Common myeloid progenitor, CD34-positive (primary cell): Measurements from ENCODE around the gene TMBIM6.
A peak's percentile ranks its signal among the peaks of the same experiment; 100 is the strongest.
"Not testable (repeated sequence)": the region's sequence is repeated elsewhere in the genome, so short reads cannot be mapped to it uniquely, and the experiment has no call there.

Experiments used
- CTCF ChIA-PET: fragments of 350-600 bp; sonication (Branson Sonifier 250); formaldehyde crosslinking; loops from one replicate; lab custom pipeline; 2021; ENCODE audit warnings: antibody characterized with exemption; lab: Charles Lee
- POLR2A ChIA-PET: fragments of 350-600 bp; sonication (Branson Sonifier 250); formaldehyde crosslinking; loops from one replicate; lab custom pipeline; 2021; ENCODE audit warnings: antibody characterized with exemption; lab: Charles Lee
- DNase-seq, 3 donors: peaks; one replicate each; pipeline versions ENCODE4 v3.0.0 to v3.0.0-alpha.2; 2013
- H3K27ac ChIP-seq, 2 experiments: 1 replicate in 1 of 2; 2 replicates in 1 of 2; pipeline ENCODE4 v1.7.0; 2013; ENCODE audit warnings: inconsistent platforms in 2 of 2, low read length in 2 of 2, mild to moderate bottlenecking in 2 of 2, low read depth in 1 of 2, moderate library complexity in 1 of 2; ENCODE audit not compliant: severe bottlenecking in 2 of 2, insufficient read depth in 1 of 2, poor library complexity in 1 of 2
- H3K27me3 ChIP-seq, 5 experiments: replicated peaks in 2 of 5; 1 replicate in 3 of 5; 2 replicates in 2 of 5; pipeline versions ENCODE4 v1.6.1 to v1.7.0; 2013; ENCODE audit warnings: low read length in 4 of 5, mild to moderate bottlenecking in 2 of 5, moderate library complexity in 2 of 5, inconsistent platforms in 1 of 5; ENCODE audit not compliant: insufficient read depth in 5 of 5, control insufficient read depth in 4 of 5
- H3K36me3 ChIP-seq, 4 experiments: 1 replicate in 2 of 4; 2 replicates in 2 of 4; pipeline versions ENCODE4 v1.6.1 to v1.7.0; 2013; ENCODE audit warnings: low read length in 3 of 4, control low read depth in 1 of 4, mild to moderate bottlenecking in 1 of 4; ENCODE audit not compliant: control insufficient read depth in 4 of 4, insufficient read depth in 4 of 4
- H3K4me1 ChIP-seq, 4 experiments: 1 replicate in 3 of 4; 2 replicates in 1 of 4; pipeline versions ENCODE4 v1.6.1 to v1.7.1; 2013; ENCODE audit warnings: low read length in 3 of 4, mild to moderate bottlenecking in 3 of 4, control low read depth in 1 of 4, inconsistent platforms in 1 of 4, moderate library complexity in 1 of 4; ENCODE audit not compliant: control insufficient read depth in 4 of 4, insufficient read depth in 4 of 4; ENCODE audit errors: control extremely low read depth in 1 of 4
- H3K4me3 ChIP-seq, 7 experiments: 1 replicate in 4 of 7; 2 replicates in 3 of 7; pipeline versions ENCODE4 v1.5.1 to v1.7.0; 2013; ENCODE audit warnings: mild to moderate bottlenecking in 7 of 7, low read length in 6 of 7, moderate library complexity in 6 of 7, inconsistent platforms in 2 of 7, low read depth in 2 of 7, control low read depth in 1 of 7; ENCODE audit not compliant: insufficient read depth in 4 of 7, control insufficient read depth in 1 of 7; ENCODE audit errors: extremely low read depth in 1 of 7
- H3K9me3 ChIP-seq, 5 experiments: 1 replicate in 4 of 5; 2 replicates in 1 of 5; pipeline versions ENCODE4 v1.6.1 to v1.7.1; 2013; ENCODE audit warnings: low read length in 4 of 5, mild to moderate bottlenecking in 2 of 5, inconsistent platforms in 1 of 5, low read depth in 1 of 5, moderate library complexity in 1 of 5; ENCODE audit not compliant: control insufficient read depth in 4 of 5, insufficient read depth in 2 of 5; ENCODE audit errors: control extremely low read depth in 1 of 5
- WGBS: methylation state at CpG from one replicate; pipeline ENCODE4 v1.1.5; 2013; ENCODE audit not compliant: insufficient coverage; 5-methylcytosine and 5-hydroxymethylcytosine counted together

TMBIM6 gene

DNA sequence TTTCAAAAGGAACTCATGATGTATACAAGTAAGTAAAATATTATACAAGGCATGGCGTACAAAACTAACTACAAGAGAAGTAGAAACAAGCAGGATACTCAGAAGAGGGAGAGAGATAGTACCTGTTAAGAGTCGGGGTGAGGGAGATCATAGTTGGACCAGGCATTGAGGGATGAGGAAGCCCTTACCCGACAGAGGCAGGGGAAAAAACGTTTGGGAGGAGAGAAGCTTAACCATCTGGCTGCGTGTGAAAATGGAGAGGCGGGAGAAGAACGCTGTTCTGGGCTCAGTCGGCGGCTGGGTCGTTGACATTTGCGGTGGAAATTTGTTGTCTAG lies 33.6 kb upstream of the TMBIM6 start:
- H3K27me3 ChIP-seq = peaks cover 0 to 2% (median 0%) of the 10 kb centered on the region in 5 experiments
- CTCF ChIA-PET = interaction anchor here (1.0 to 27.1 kb wide), 11 partner anchors 9 to 133 kb away, joined by 3 to 929 read pairs (median 5); partner anchors contain the start of gene TMBIM6
- H3K9me3 ChIP-seq = no peaks in the 10 kb centered on the region
- no peaks in the 10 kb centered on the region for H3K36me3 ChIP-seq
- DNase-seq = no peak
- H3K4me3 ChIP-seq = peak overlapping the region in 3 of 7 experiments; percentile 67 to 83 (median 80)
- WGBS = 37% methylated on average over 5 of the region's 11 CpGs
- peaks cover 9 to 43% (median 31%) of the 10 kb centered on the region in 4 experiments for H3K4me1 ChIP-seq
- POLR2A ChIA-PET = interaction anchor here (1.3 to 1.4 kb wide), 3 partner anchors 9 to 63 kb away, joined by 4 to 5 read pairs (median 4); no protein-coding TSS in a partner anchor
- H3K27ac ChIP-seq = no peak overlapping the region

GRCh38 chr12:49708851-49709250 lies 32.5 kb upstream of the TMBIM6 start:
- Histone ChIP-seq H3K4me1 (peaks cover 2 to 32% (median 20%) of the 10 kb centered on the region in 4 experiments), H3K27me3 (peaks cover 0 to 2% (median 0%) of the 10 kb centered on the region in 5 experiments), H3K36me3 (no peaks in the 10 kb centered on the region), H3K9me3 (no peaks in the 10 kb centered on the region), H3K27ac (no peak overlapping the region), H3K4me3 (no peak overlapping the region)
- CTCF ChIA-PET = interaction anchor here (0.8 to 27.1 kb wide), 11 partner anchors 12 to 132 kb away, joined by 3 to 929 read pairs (median 4); partner anchors contain the start of gene TMBIM6
- DNase-seq = no peak
- POLR2A ChIA-PET = no interaction called here
- 100% methylated on average over 2 of the region's 3 CpGs for WGBS

DNA sequence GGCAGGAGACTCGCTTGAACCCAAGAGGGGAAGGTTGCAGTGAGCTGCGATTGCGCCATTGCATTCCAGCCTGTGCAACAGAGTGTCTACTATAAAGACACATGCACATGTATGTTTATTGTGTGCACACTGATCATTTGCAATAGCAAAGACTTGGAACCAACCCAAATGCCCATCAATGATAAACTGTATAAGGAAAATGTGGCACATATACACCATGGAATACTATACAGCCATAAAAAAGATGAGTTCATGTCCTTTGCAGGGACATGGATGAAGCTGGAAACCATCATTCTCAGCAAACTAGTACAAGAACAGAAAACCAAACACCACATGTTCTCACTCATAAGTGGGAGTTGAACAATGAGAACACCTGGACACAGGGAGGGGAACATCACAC lies 27.4 kb upstream of the TMBIM6 start:
- H3K27ac ChIP-seq, H3K9me3 ChIP-seq, DNase-seq, POLR2A ChIA-PET, H3K27me3 ChIP-seq, H3K36me3 ChIP-seq, H3K4me3 ChIP-seq, H3K4me1 ChIP-seq: not testable (repeated sequence)
- no CpG with 5 or more reads among the region's 3 CpGs for WGBS
- CTCF ChIA-PET = interaction anchor here (1.2 to 27.1 kb wide), 2 partner anchors 39 to 65 kb away, joined by 4 to 929 read pairs; no protein-coding TSS in a partner anchor

- ChIA-PET POLR2A (interaction anchor here (0.8 kb wide), 1 partner anchor 9 kb away, joined by 3 read pairs; the partner anchor contains the start of gene FMNL3), CTCF (interaction anchor here (0.6 to 27.1 kb wide), 8 partner anchors 9 to 352 kb away, joined by 3 to 929 read pairs (median 4); no protein-coding TSS in a partner anchor)
- Histone ChIP-seq H3K9me3 (no peaks in the 10 kb centered on the region), H3K4me1 (no peaks in the 10 kb centered on the region), H3K4me3 (no peak overlapping the region), H3K27ac (no peak overlapping the region), H3K36me3 (no peaks in the 10 kb centered on the region), H3K27me3 (peaks cover 0 to 4% (median 0%) of the 10 kb centered on the region in 5 experiments)
- DNase-seq = no peak
- 100% methylated on average over 1 of the region's 2 CpGs for WGBS
Observed at GRCh38 chr12:49716553-49716952, 24.8 kb upstream of the TMBIM6 start.

DNA sequence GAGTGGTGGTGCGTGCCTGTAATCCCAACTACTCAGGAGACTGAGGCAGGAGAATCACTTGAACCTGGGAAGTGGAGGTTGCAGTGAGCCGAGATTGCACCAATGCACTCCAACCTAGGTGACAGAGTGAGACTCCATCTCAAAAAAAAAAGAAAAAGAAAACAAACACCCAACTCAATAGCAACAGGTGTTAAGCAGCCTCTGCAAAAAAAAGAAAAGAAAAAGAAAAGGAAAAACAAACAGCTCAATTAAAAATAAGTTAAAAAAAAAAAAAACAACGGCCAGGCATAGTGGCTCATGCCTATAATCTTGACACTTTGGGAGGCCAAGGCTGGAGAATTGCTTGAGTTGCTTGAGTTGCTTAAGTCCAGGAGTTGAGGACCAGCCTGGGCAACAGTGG lies 23.6 kb upstream of the TMBIM6 start:
- H3K9me3 ChIP-seq, H3K27ac ChIP-seq, H3K27me3 ChIP-seq, H3K4me3 ChIP-seq, H3K36me3 ChIP-seq, H3K4me1 ChIP-seq, POLR2A ChIA-PET, DNase-seq: not testable (repeated sequence)
- CTCF ChIA-PET = interaction anchor here (0.6 to 27.1 kb wide), 5 partner anchors 9 to 123 kb away, joined by 3 to 929 read pairs (median 3); no protein-coding TSS in a partner anchor
- 100% methylated on average over 1 of the region's 3 CpGs for WGBS

- Histone ChIP-seq H3K4me3 (no peak overlapping the region), H3K4me1 (no peaks in the 10 kb centered on the region), H3K27ac (no peak overlapping the region), H3K27me3 (peaks cover 0 to 2% (median 0%) of the 10 kb centered on the region in 5 experiments), H3K36me3 (no peaks in the 10 kb centered on the region), H3K9me3 (no peaks in the 10 kb centered on the region)
- no CpG with 5 or more reads among the region's 1 CpG for WGBS
- ChIA-PET CTCF (interaction anchor here (1.0 to 27.1 kb wide), 4 partner anchors 20 to 71 kb away, joined by 3 to 929 read pairs (median 4); partner anchors contain the start of gene TMBIM6), POLR2A (interaction anchor here (1.3 kb wide), 1 partner anchor 21 kb away, joined by 6 read pairs; the partner anchor contains the start of gene TMBIM6)
- peak in 2 of 3 donors; percentile 34 to 41 for DNase-seq
Observed at GRCh38 chr12:49720214-49720613, 21.1 kb upstream of the TMBIM6 start.

DNA sequence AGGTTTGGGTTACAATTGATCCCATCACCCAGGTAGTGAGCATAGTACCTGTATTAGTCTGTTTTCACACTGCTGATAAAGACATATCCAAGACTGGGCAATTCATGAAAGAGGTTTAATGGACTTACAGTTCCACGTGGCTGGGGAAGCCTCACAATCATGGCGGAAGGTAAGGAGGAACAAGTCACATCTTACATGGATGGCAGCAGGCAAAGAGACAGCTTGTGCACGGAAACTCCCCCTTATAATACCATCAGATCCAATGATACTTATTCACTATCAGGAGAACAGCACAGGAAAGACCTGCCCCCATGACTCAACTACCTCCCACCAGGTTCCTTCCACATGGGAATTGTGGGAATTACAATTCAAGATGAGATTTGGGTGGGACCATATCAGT lies 20.0 kb upstream of the TMBIM6 start:
- not testable (repeated sequence) for H3K27me3 ChIP-seq, H3K4me1 ChIP-seq, H3K27ac ChIP-seq, DNase-seq, H3K9me3 ChIP-seq, H3K4me3 ChIP-seq, H3K36me3 ChIP-seq
- 100% methylated on average over 2 of the region's 3 CpGs for WGBS
- POLR2A ChIA-PET = interaction anchor here (1.3 kb wide), 1 partner anchor 20 kb away, joined by 6 read pairs; the partner anchor contains the start of gene TMBIM6
- CTCF ChIA-PET = interaction anchor here (1.4 to 27.1 kb wide), 2 partner anchors 19 to 73 kb away, joined by 3 to 929 read pairs; no protein-coding TSS in a partner anchor
